GM10847 (cell line): ENCODE data around the gene LAMA4.

Experiments
- POLR2A ChIP-seq: IDR thresholded peaks from 2 replicates; pipeline ENCODE4 v1.6.1; 2011; ENCODE audit not compliant: insufficient read length; ENCODE audit errors: extremely low read depth

The LAMA4 gene

GRCh38 chr6:112286010-112286409 is 31.6 kb upstream of the LAMA4 start:
- no peak for TF ChIP-seq POLR2A

DNA sequence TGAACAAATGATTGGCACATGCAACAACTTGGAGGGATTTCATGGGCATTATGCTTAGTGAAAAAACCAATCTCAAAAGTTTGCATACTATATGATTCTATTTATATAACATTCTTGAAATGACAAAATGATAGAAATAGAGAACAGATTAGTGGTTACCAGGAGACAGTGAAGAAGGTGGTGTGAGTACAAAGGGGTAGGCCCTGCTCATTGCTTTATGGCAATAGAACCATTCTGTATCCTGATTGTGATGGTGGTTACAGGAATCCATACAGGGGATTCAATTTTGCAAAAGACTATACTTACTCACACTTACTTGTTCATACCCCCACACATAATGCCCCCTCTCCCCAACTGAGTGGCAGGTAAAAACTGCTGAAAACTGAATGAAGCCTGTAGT is 30.2 kb upstream of the LAMA4 start:
- TF ChIP-seq POLR2A, result no peak

GRCh38 chr6:112283621-112284020 is 29.3 kb upstream of the LAMA4 start:
- no peak for TF ChIP-seq POLR2A

DNA sequence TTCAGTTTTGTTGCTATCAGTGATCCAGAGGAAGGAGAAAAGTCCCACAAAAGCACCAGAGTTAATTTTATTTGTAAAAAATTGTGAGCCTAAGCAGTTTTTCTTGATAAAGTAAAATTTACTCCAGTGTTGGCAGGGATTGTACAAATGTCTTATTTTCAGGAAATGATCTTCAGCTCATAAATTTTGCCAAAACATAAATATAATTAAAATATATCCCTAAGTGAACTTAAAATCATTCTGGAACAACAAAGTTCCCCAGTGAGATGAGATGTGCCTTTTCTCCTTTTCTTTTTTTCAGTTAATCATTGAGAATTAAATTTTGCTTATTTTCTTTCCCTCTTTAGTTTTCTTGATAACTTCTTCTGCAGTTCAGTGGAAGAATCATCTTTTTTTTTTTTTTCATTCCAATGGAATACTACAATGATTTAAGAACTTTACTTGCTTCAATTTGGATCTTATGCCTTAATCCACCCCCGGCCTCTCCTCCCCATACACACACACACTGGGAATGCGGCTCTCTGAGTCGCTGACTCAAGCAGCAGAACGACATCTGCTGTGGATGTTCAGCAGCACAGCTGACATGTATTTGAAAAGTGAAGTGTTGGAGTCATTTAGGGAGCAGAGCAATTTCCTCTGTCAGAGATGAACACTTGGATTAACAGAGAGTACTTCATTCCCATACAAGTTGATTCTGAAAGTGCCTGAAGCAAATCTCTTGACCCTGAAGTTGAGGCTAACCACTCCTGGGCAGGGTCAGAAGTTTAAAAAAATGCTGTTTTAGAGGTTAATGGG is 27.7 kb upstream of the LAMA4 start:
- TF ChIP-seq POLR2A, result no peak

DNA sequence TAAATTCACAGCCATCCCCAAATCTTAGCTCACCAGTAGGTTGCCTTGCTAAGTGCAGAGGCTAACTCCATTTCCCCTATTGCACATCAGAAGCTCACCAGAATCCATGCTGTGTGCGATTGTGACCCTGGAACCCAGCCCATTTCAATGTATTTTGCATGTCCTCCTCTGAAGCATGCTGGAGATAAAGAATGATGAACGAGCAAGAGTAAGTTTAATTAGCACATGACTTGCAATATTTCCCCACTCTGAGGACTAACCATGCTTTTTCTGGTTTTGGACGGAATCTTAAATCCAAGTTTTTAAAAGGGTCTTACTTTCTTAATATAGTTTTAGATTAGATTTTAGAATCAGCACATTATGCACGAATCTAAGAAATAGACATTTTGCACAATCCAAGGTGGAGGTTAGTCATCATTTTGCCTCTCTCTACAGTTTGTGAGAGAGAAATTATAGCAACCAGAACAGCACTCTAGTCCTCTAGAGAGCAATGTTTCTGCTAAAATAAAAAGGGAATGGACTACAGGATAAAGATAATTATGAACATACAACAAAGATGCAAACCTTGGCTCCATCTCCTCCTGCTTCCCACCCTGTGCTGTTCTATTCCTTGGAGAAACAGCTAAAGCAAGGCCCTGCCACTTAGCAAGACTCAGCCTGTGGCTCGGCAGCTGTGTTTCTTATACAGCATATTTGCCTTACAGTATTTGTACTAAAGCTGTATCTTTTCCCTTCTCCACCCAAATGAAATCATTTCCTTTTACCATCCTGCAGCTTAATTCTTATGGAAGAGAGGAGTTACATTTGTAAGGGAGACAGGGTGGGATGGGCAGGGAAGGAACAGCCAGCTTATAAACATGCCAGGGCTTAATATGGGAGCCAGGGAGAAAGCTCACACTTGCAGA is 24.9 kb upstream of the LAMA4 start:
- no peak for TF ChIP-seq POLR2A

DNA sequence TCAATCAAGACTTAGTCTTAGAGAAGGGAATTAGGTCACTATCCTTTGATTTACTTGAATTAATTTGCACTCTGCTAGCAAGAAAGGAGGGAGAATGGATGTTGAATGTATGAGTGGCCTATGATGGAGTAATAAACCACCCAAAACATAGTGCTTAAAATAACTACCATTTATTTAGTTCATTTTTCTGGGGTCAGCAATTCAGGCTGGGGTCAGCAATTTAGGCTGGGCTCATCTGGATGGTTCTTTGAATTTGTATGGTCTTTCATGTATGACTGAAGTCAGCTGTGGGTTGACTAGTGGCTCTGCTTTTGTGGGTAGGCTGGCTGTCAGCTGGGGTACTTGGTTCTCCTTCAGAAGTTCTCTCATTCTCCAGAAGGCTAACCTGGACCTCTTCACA is 21.0 kb upstream of the LAMA4 start:
- TF ChIP-seq POLR2A, result no peak

DNA sequence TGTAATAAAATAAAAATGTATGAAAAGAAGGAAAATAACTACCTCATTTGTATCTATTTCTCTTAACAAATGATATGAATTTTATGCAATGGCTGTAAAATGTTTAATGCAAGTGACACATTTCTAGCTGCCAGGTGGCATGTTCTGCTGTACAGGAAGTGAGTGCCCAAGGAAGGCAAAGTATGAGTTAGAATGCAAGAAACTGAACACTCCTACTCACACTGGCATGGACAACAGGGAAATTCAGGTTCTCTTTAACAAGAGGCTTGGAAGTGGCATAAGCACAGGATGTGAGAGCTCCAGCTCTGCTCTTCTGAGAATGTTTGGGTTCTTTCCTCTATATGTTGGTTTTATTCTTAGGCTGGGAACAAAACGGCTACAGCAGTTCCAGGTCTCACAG is 20.4 kb upstream of the LAMA4 start:
- TF ChIP-seq POLR2A, result no peak

DNA sequence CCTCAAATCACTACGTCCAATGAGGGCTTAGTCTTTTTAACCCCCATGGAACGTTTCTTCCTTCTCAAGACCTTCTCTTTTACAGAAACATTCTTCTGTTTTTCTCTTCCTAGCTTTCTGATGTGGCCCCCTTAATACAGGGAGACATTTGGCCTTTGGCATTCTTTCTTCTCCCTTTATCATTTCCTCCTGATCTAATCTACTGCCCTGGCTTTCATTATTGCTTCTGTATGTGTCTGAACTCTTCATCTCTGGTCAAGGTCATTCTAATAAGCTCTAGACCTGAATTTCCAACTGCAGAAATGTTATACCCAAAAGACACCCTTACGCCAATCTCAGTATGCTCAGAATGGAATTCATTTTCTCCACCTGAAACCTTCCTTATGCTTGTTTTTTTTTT is 18.4 kb upstream of the LAMA4 start:
- TF ChIP-seq POLR2A, result no peak

DNA sequence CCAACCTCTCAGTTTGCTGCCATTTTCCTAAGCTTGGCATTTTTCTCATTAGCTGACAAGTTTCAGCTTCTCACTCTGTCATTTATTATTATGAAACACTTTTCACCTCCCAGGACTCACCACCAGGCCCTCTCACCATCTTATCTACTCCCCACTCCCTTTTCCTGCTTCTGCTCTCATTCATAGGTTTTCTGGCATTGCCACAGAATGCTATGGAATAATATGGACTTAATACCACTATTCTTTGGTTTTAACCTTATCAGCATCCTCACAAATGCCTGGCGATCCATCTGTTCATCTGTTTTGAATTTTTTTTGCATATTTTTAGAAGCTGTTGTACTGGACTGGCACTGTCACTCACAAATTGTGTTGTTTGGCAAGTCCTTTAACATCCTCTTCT is 16.4 kb upstream of the LAMA4 start:
- no peak for TF ChIP-seq POLR2A

DNA sequence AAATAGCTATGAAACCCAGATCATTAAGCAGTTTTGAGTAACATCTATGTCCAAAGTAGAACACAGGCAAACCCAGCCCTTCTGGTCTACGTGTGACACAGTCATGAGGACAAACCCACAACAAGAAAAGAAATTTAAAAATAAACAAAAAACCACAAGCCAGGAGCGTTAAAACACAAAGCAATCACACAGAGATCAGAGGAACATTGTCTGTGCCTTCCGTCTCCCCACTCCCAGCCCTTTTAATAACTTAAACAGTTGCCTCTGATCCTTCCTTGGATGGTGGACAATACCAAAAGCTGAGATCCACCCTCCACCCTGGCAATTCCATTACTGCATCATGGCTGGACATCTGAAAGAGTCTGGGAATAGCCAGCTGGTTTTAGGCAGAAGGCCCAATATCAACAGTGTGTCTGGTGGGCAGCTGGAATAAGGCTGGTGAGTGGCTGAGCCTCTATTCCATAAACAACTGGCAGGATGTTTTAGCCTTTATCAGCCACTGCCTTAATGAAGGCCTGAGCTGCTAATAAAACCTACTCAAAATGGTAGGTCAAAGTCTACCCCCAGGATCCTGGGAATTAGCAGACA is 15.7 kb upstream of the LAMA4 start:
- no peak for TF ChIP-seq POLR2A

DNA sequence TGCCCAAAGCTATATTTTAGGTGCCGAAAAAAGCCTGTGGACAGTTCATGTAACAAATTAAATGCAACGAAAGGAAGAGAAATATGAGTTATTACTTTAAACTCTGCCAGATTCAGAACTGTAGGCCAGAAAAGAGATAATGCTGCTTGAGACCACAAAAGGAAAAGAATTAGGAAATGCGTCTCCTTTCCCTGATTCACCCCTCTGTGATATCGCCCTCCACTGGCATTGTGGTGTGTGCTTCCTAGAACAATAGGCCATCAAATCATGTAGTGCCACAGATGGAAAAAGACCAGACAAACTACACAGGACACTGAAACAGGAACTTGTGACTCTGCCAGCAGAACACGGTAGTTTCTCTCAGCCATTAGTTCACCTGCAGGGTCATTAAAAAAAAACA is 14.7 kb upstream of the LAMA4 start:
- TF ChIP-seq POLR2A, result no peak

GRCh38 chr6:112268654-112269053 is 14.3 kb upstream of the LAMA4 start:
- no peak for TF ChIP-seq POLR2A

GRCh38 chr6:112268019-112268418 is 13.7 kb upstream of the LAMA4 start:
- TF ChIP-seq POLR2A, result no peak

DNA sequence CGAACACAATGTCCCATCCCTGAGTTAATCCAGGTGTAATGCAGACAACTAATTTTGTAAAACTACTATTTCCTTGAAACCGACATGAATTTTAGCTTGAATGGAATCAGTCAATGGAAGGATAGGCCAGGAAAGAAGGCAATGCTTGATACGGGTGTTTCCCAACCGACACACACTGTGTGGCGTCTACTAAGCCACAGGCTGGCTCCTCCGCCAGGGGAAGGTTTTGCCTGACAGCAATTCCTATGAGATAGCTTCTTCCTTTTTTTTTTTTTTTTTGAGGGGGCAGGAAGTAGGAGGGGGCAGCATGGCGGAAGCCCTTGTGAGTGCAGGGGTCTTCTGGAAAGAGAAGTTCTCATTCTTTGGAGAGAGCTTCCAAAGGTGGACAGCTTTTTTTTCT is 12.0 kb upstream of the LAMA4 start:
- TF ChIP-seq POLR2A, result no peak

GRCh38 chr6:112259337-112259675 is 4.9 kb upstream of the LAMA4 start:
- no peak for TF ChIP-seq POLR2A
